SK-N-SH (cell line): Measurements from ENCODE around the gene LYPD8. TPM values are rescaled to one million over a fixed set of nuclear protein-coding genes. Genes with fewer than 3 reads are reported as not detected.

Experiments
- CTCF ChIA-PET: fragments of 300-600, 350-600 bp; formaldehyde crosslinking; extraction: SDS; loops from one replicate; lab custom pipeline; 2021; lab: Yijun Ruan, JAX
- POLR2A ChIA-PET: fragments of 350-600 bp; sonication (Branson Sonifier 250); formaldehyde crosslinking; extraction: SDS; loops from one replicate; lab custom pipeline; 2020; ENCODE audit warnings: antibody characterized with exemption, inconsistent platforms; lab: Yijun Ruan, JAX
- DNase-seq: peaks from one replicate; pipeline ENCODE4 v3.0.0; 2012
- H2AFZ ChIP-seq: fragments of 200-600 bp; sonication (generic); 2 replicates; pipeline ENCODE4 v1.8.1; 2016; ENCODE audit warnings: antibody characterized with exemption, mild to moderate bottlenecking, low read depth
- H3F3A ChIP-seq: fragments of 200-600 bp; sonication (generic); replicated peaks from 2 replicates; pipeline ENCODE3; 2016; ENCODE audit warnings: antibody characterized with exemption, mild to moderate bottlenecking; ENCODE audit not compliant: insufficient read depth
- H3K27ac ChIP-seq, 2 experiments: fragments of 200-500 bp in 1 of 2; fragments of 200-600 bp in 1 of 2; sonication (Bioruptor generic) in 1 of 2; sonication (generic), shearing (Covaris generic) in 1 of 2; 2 replicates each; pipeline versions ENCODE4 v1.5.1 to v1.6.1; 2014 to 2016; ENCODE audit warnings: low read depth in 2 of 2, inconsistent platforms in 1 of 2, low read length in 1 of 2, mild to moderate bottlenecking in 1 of 2, mixed read lengths in 1 of 2
- H3K27me3 ChIP-seq: fragments of 200-600 bp; sonication (generic), shearing (Covaris generic); 2 replicates; pipeline ENCODE4 v1.6.1; 2016; ENCODE audit warnings: mixed run types; ENCODE audit not compliant: insufficient read depth
- H3K36me3 ChIP-seq, 2 experiments: fragments of 200-500 bp in 1 of 2; fragments of 200-600 bp in 1 of 2; sonication (Bioruptor generic) in 1 of 2; sonication (generic) in 1 of 2; replicated peaks in 1 of 2; 2 replicates each; pipeline versions ENCODE3 to v1.5.1; 2014 to 2016; ENCODE audit warnings: low read length in 1 of 2, mild to moderate bottlenecking in 1 of 2; ENCODE audit not compliant: insufficient read depth in 2 of 2, control insufficient read depth in 1 of 2
- H3K4me1 ChIP-seq, 2 experiments: fragments of 200-500 bp in 1 of 2; fragments of 200-600 bp in 1 of 2; sonication (Bioruptor generic) in 1 of 2; sonication (generic), shearing (Covaris generic) in 1 of 2; 2 replicates each; pipeline versions ENCODE4 v1.5.1 to v1.6.1; 2014 to 2016; ENCODE audit warnings: low read depth in 1 of 2, low read length in 1 of 2, mixed run types in 1 of 2; ENCODE audit not compliant: insufficient read depth in 2 of 2, control insufficient read depth in 1 of 2
- H3K4me2 ChIP-seq: fragments of 200-600 bp; sonication (generic), shearing (Covaris generic); 2 replicates; pipeline ENCODE4 v1.6.1; 2017; ENCODE audit warnings: mixed run types
- H3K4me3 ChIP-seq, 2 experiments: fragments of 200-500 bp in 1 of 2; fragments of 200-600 bp in 1 of 2; sonication (Bioruptor generic) in 1 of 2; sonication (generic), shearing (Covaris generic) in 1 of 2; 2 replicates each; pipeline versions ENCODE4 v1.5.1 to v1.8.1; 2014 to 2016; ENCODE audit warnings: low read depth in 2 of 2, inconsistent platforms in 1 of 2, low read length in 1 of 2, mild to moderate bottlenecking in 1 of 2, mixed read lengths in 1 of 2, moderate library complexity in 1 of 2
- H3K79me2 ChIP-seq: fragments of 200-600 bp; sonication (generic); 2 replicates; pipeline ENCODE4 v1.8.1; 2017; ENCODE audit warnings: mild to moderate bottlenecking; ENCODE audit not compliant: insufficient read depth
- H3K9ac ChIP-seq: fragments of 200-600 bp; sonication (generic); 2 replicates; pipeline ENCODE4 v1.6.1; 2017; ENCODE audit warnings: mixed run types
- H3K9me2 ChIP-seq: fragments of 200-600 bp; sonication (generic); 2 replicates; pipeline ENCODE4 v1.6.1; 2017; ENCODE audit warnings: mixed run types
- H3K9me3 ChIP-seq: fragments of 200-600 bp; sonication (generic); 2 replicates; pipeline ENCODE4 v1.6.1; 2017; ENCODE audit warnings: mixed run types, mild to moderate bottlenecking, moderate library complexity
- H4K20me1 ChIP-seq: fragments of 200-600 bp; sonication (generic); 2 replicates; pipeline ENCODE4 v1.6.1; 2017; ENCODE audit warnings: mild to moderate bottlenecking, mixed run types; ENCODE audit not compliant: insufficient read depth
- EP300 ChIP-seq, 2 experiments: IDR thresholded peaks; 2 replicates each; pipeline versions ENCODE4 v1.4.0 to v1.6.1; 2012; ENCODE audit warnings: borderline replicate concordance in 1 of 2, low read depth in 1 of 2, low read length in 1 of 2
- EZH2phosphoT487 ChIP-seq: fragments of 200-600 bp; sonication (generic); IDR thresholded peaks from 2 replicates; pipeline ENCODE4 v1.6.1; 2017; ENCODE audit warnings: low read depth, mixed run types, mild to moderate bottlenecking, antibody characterized with exemption, moderate library complexity, borderline replicate concordance
- FOXJ3 ChIP-seq: sonication (generic); formaldehyde crosslinking; IDR thresholded peaks from 2 replicates; pipeline ENCODE4 v1.5.1; 2020; ENCODE audit warnings: mild to moderate bottlenecking, missing genetic modification reagents
- JUND ChIP-seq: IDR thresholded peaks from 2 replicates; pipeline ENCODE4 v1.4.0; 2012
- NFIC ChIP-seq: IDR thresholded peaks from 2 replicates; pipeline ENCODE4 v1.4.0; 2012; ENCODE audit warnings: borderline replicate concordance
- RCOR1 ChIP-seq: fragments of 150-350 bp; IDR thresholded peaks from 2 replicates; pipeline ENCODE4 v1.6.1; 2017; ENCODE audit warnings: antibody characterized with exemption, low read length
- RXRA ChIP-seq: IDR thresholded peaks from 2 replicates; pipeline ENCODE4 v1.4.0; 2012; ENCODE audit warnings: low read depth, mild to moderate bottlenecking, borderline replicate concordance
- SIN3A ChIP-seq: IDR thresholded peaks from 2 replicates; pipeline ENCODE4 v1.6.1; 2012; ENCODE audit warnings: low read depth, mild to moderate bottlenecking, low read length, moderate library complexity, borderline replicate concordance
- TEAD4 ChIP-seq: IDR thresholded peaks from 2 replicates; pipeline ENCODE4 v1.4.0; 2012; ENCODE audit warnings: mild to moderate bottlenecking, borderline replicate concordance; ENCODE audit not compliant: insufficient read depth
- YY1 ChIP-seq: IDR thresholded peaks from 2 replicates; pipeline ENCODE4 v1.4.0; 2012; ENCODE audit warnings: low read depth, mild to moderate bottlenecking
- WGBS: methylation state at CpG from one replicate; pipeline ENCODE4 v1.1.6; 2017; ENCODE audit warnings: low lambda C conversion rate; 5-methylcytosine and 5-hydroxymethylcytosine counted together
- polyA plus RNA-seq, 3 experiments: library from polyadenylated mRNA; depleted of rRNA; stranded (reverse); fragments of >200 nt; gene quantifications; 2 replicates each; pipeline ENCODE4 v1.2.3, GENCODE V29; 2012
- small RNA-seq, 7 experiments: library from RNA; depleted of rRNA; stranded (forward); fragments of <200 nt; gene quantifications; one replicate each; pipeline ENCODE3, GENCODE V24; 2012
- TF ChIP-seq, protein P1 (sequence below): IDR thresholded peaks from 2 replicates; pipeline ENCODE4; 2012
- TF ChIP-seq, protein P2 (sequence below): IDR thresholded peaks from 2 replicates; pipeline ENCODE4 v1.6.1; 2012; ENCODE audit warnings: mild to moderate bottlenecking, low read depth, low read length, moderate library complexity
- TF ChIP-seq, protein P3 (sequence below): fragments of 150-350 bp; IDR thresholded peaks from 2 replicates; pipeline ENCODE4 v1.6.1; 2016; ENCODE audit warnings: mild to moderate bottlenecking, low read depth, low read length

Gene LYPD8
- polyA plus RNA-seq, 1 of the 3 experiments (the other 2 are of a cell fraction) = 1.5 TPM

DNA sequence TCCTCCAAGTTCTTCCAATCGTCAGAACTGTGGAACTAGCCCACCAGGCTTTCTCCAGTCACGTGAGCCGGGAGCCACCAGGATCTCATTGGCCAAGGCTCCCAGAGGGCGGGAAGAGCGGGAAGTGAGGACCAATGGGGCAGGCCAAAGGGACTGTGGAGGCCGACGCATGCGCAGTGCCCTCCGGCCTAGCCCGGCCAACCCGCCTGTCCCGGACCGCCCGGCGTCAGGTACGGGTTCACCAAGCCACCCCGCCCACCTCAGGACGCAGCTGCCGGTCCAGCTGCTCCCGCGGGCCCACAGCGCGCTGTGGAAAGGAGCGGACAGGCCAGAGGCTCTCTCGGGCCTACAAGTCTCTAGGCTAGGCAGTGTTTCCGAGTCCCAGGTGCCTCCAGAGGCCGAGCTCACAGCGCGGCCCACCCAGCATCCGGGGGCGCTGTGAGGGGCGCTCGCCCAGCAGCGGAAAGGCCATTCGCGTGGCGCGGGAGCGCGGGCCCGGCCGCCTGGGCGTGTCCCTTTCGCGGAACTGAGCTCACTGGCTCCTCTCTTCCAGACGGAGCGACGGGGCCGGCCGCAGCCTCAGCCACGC, 63.9 kb downstream of the LYPD8 start:
- Histone ChIP-seq H3K4me1 (no peaks in the 10 kb centered on the region), H3K9me3 (no peaks in the 10 kb centered on the region), H3K4me2 (no peak overlapping the region), H3K27me3 (peaks cover 5% of the 10 kb centered on the region; the same call in 1 of the 2 replicates), H3F3A (no peaks in the 10 kb centered on the region), H3K36me3 (no peaks in the 10 kb centered on the region), H3K4me3 (no peak overlapping the region), H4K20me1 (no peaks in the 10 kb centered on the region), H3K9ac (no peak overlapping the region), H2AFZ (no peak overlapping the region), H3K79me2 (no peaks in the 10 kb centered on the region), H3K9me2 (no peaks in the 10 kb centered on the region), H3K27ac (no peak overlapping the region)
- 23% methylated on average over 13 of the region's 51 CpGs for WGBS
- POLR2A ChIA-PET = no interaction called here
- no peak for TF ChIP-seq EZH2phosphoT487
- TF ChIP-seq YY1 = no peak
- no peak for TF ChIP-seq SIN3A
- no peak for TF ChIP-seq EP300 (IDR thresholded peaks at IDR 0.05; ENCODE audit: borderline replicate concordance in 1 of 2, low read depth in 1 of 2, low read length in 1 of 2)
- TF ChIP-seq JUND = no peak
- TF ChIP-seq, protein P1, sequence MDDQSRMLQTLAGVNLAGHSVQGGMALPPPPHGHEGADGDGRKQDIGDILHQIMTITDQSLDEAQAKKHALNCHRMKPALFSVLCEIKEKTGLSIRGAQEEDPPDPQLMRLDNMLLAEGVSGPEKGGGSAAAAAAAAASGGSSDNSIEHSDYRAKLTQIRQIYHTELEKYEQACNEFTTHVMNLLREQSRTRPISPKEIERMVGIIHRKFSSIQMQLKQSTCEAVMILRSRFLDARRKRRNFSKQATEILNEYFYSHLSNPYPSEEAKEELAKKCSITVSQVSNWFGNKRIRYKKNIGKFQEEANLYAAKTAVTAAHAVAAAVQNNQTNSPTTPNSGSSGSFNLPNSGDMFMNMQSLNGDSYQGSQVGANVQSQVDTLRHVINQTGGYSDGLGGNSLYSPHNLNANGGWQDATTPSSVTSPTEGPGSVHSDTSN = no peak
- no peak for TF ChIP-seq NFIC
- TF ChIP-seq FOXJ3 (CRISPR knock-in tag) = no peak
- TF ChIP-seq, protein P2, sequence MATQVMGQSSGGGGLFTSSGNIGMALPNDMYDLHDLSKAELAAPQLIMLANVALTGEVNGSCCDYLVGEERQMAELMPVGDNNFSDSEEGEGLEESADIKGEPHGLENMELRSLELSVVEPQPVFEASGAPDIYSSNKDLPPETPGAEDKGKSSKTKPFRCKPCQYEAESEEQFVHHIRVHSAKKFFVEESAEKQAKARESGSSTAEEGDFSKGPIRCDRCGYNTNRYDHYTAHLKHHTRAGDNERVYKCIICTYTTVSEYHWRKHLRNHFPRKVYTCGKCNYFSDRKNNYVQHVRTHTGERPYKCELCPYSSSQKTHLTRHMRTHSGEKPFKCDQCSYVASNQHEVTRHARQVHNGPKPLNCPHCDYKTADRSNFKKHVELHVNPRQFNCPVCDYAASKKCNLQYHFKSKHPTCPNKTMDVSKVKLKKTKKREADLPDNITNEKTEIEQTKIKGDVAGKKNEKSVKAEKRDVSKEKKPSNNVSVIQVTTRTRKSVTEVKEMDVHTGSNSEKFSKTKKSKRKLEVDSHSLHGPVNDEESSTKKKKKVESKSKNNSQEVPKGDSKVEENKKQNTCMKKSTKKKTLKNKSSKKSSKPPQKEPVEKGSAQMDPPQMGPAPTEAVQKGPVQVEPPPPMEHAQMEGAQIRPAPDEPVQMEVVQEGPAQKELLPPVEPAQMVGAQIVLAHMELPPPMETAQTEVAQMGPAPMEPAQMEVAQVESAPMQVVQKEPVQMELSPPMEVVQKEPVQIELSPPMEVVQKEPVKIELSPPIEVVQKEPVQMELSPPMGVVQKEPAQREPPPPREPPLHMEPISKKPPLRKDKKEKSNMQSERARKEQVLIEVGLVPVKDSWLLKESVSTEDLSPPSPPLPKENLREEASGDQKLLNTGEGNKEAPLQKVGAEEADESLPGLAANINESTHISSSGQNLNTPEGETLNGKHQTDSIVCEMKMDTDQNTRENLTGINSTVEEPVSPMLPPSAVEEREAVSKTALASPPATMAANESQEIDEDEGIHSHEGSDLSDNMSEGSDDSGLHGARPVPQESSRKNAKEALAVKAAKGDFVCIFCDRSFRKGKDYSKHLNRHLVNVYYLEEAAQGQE = no peak
- no peak for TF ChIP-seq RXRA
- no peak for TF ChIP-seq TEAD4
- TF ChIP-seq, protein P3, sequence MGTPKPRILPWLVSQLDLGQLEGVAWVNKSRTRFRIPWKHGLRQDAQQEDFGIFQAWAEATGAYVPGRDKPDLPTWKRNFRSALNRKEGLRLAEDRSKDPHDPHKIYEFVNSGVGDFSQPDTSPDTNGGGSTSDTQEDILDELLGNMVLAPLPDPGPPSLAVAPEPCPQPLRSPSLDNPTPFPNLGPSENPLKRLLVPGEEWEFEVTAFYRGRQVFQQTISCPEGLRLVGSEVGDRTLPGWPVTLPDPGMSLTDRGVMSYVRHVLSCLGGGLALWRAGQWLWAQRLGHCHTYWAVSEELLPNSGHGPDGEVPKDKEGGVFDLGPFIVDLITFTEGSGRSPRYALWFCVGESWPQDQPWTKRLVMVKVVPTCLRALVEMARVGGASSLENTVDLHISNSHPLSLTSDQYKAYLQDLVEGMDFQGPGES = no peak
- no peak for TF ChIP-seq RCOR1
- CTCF ChIA-PET = no interaction called here
- peak; percentile 17 for DNase-seq

Small RNAs within 50 kb of the gene (small RNA-seq; reads per million reads assigned to genes)
- 0 reads per million in 7 experiments for gene AHCYP8

Other genes starting within 250 kb of the LYPD8 start
- not detected in 2 replicates for gene OR2G6, start 247.7 kb downstream of the LYPD8 start, polyA plus RNA-seq (2012; rRNA removed)
- not detected in 2 replicates for gene OR2T29, start 193.0 kb downstream of the LYPD8 start, polyA plus RNA-seq (2012; rRNA removed)
- not detected in 2 replicates for gene OR2T34, start 181.0 kb downstream of the LYPD8 start, polyA plus RNA-seq (2012; rRNA removed)
- not detected in 2 replicates for gene OR2T10, start 158.1 kb downstream of the LYPD8 start, polyA plus RNA-seq (2012; rRNA removed)
- gene OR2T11, start 120.7 kb downstream of the LYPD8 start, polyA plus RNA-seq (2012; rRNA removed) = not detected in 2 replicates
- gene OR2T35, start 110.5 kb downstream of the LYPD8 start, polyA plus RNA-seq (2012; rRNA removed) = not detected in 2 replicates
- gene OR2T27, start 100.2 kb downstream of the LYPD8 start, polyA plus RNA-seq (2012; rRNA removed) = not detected in 2 replicates
- gene OR14I1, start 53.0 kb downstream of the LYPD8 start, polyA plus RNA-seq (2012; rRNA removed) = not detected in 2 replicates
- 32.1 and 37.3 TPM in 2 replicates for gene SH3BP5L, start 70.2 kb upstream of the LYPD8 start, polyA plus RNA-seq (2012; rRNA removed)
- 14.2 and 16.0 TPM in 2 replicates for gene ZNF672, start 82.5 kb upstream of the LYPD8 start, polyA plus RNA-seq (2012; rRNA removed)
- 47.0 and 62.9 TPM in 2 replicates for gene ZNF692, start 103.3 kb upstream of the LYPD8 start, polyA plus RNA-seq (2012; rRNA removed)
- 6.4 and 9.9 TPM in 2 replicates for gene PGBD2, start 150.5 kb upstream of the LYPD8 start, polyA plus RNA-seq (2012; rRNA removed)